Activated naive CD8-positive, alpha-beta T cell treated with anti-CD3 and anti-CD28 coated beads, Interleukin-2, amount 10 ng/mL, durations not matched to agents 7 days and 5 days (primary cell): ENCODE measurements around the gene BMPR1A. TPM values are rescaled to one million over a fixed set of nuclear protein-coding genes. Genes with fewer than 3 reads are reported as not detected.

Experiments used
- ATAC-seq: fragments of 150-1000 bp; cut with Tn5 transposase; one replicate; pipeline ENCODE4 v1.10.0; 2021; ENCODE audit warnings: low read depth, moderate library complexity
- POLR2A ChIA-PET: fragments of 350-600 bp; sonication (Branson Sonifier 250); formaldehyde crosslinking; loops from one replicate; lab custom pipeline; 2021; ENCODE audit warnings: antibody characterized with exemption; lab: Charles Lee
- DNase-seq: peaks from one replicate; pipeline ENCODE4 v3.0.0; 2021
- H3K27ac Mint-ChIP-seq: one replicate; pipeline ENCODE4 v1.8.0; 2022; ENCODE audit warnings: mild to moderate bottlenecking, mixed read lengths
- H3K27me3 Mint-ChIP-seq: one replicate; pipeline ENCODE4 v1.8.0; 2022; ENCODE audit warnings: mild to moderate bottlenecking, moderate library complexity, mixed read lengths
- H3K36me3 Mint-ChIP-seq: one replicate; pipeline ENCODE4 v1.8.0; 2021; ENCODE audit warnings: mild to moderate bottlenecking, mixed read lengths
- H3K4me1 Mint-ChIP-seq: one replicate; pipeline ENCODE4 v1.8.0; 2021; ENCODE audit warnings: mixed read lengths
- H3K4me3 Mint-ChIP-seq: one replicate; pipeline ENCODE4 v1.8.0; 2022; ENCODE audit warnings: mild to moderate bottlenecking, moderate library complexity, mixed read lengths
- H3K9me3 Mint-ChIP-seq: one replicate; pipeline ENCODE4 v1.8.0; 2021; ENCODE audit warnings: mixed read lengths
- total RNA-seq, 2 experiments: library from RNA; stranded (reverse); gene quantifications; one replicate each; pipeline ENCODE4 v1.2.3, GENCODE V29; 2021

BMPR1A gene
- total RNA-seq, 2 experiments from 2014 or later: 13.3 to 15.0 TPM

GRCh38 chr10:86878983-86879713 lies 122.7 kb downstream of the BMPR1A start:
- Mint-ChIP-seq H3K27me3 (no peaks in the 10 kb centered on the region), H3K4me1 (peaks cover 5% of the 10 kb centered on the region), H3K4me3 (no peak overlapping the region), H3K36me3 (no peaks in the 10 kb centered on the region), H3K27ac (no peak overlapping the region), H3K9me3 (no peaks in the 10 kb centered on the region)
- DNase-seq: no peak
- peak; percentile 70 for ATAC-seq
- POLR2A ChIA-PET: interaction anchor here (0.9 kb wide), 1 partner anchor 168 kb away, joined by 3 read pairs; no protein-coding TSS in a partner anchor

GRCh38 chr10:86880971-86881370 lies 124.6 kb downstream of the BMPR1A start:
- ATAC-seq (no peak), DNase-seq (no peak)
- no peak overlapping the region for H3K27ac Mint-ChIP-seq
- no peak overlapping the region for H3K4me3 Mint-ChIP-seq
- no peaks in the 10 kb centered on the region for H3K36me3 Mint-ChIP-seq
- peaks cover 5% of the 10 kb centered on the region for H3K4me1 Mint-ChIP-seq
- H3K27me3 Mint-ChIP-seq: no peaks in the 10 kb centered on the region
- POLR2A ChIA-PET: no interaction called here
- H3K9me3 Mint-ChIP-seq: no peaks in the 10 kb centered on the region

DNA sequence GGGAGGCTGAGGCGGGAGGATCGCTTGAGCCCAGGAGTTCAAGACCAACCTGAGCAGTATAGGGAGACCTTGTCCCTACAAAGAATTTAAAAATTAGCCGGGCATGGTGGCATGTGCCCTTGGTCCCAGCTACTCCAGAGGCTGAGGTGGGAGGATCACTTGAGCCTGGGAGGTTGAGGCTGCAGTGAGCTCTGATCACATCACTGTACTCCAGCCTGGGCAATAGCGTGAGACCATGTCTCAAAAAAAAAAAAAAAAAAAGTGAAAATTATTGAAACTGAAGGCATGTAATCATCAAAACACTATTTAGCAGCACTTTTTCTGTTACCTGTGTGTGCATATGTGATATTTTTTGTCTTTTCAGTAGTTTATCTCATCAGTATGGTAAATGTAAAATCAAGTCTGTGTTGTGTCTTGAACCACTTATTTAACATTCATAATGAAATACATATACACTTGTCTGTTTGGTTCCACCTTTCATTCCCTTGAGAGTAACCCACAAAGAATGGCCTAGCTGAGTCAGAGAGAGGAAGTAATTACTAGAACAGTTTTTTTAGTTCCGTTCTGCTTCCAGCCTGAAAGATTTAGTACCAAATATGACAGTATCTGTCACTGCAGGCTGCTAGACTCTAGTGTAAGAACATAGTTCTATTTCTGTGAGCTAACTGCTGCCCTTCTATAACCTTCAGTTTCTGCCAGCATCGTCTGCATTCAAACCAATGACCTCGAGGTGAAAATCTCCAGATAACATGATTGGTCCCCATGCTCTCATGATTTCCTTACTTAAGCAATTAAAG lies 132.4 kb downstream of the BMPR1A start:
- H3K27ac Mint-ChIP-seq: peak overlapping the region; percentile 3
- H3K4me3 Mint-ChIP-seq: no peak overlapping the region
- peaks cover 5% of the 10 kb centered on the region for H3K36me3 Mint-ChIP-seq
- no peak for DNase-seq
- peaks cover 7% of the 10 kb centered on the region for H3K4me1 Mint-ChIP-seq
- peak; percentile 54 for ATAC-seq
- POLR2A ChIA-PET: interaction anchor here (0.7 kb wide), 1 partner anchor 30 kb away, joined by 4 read pairs; no protein-coding TSS in a partner anchor
- H3K9me3 Mint-ChIP-seq: no peaks in the 10 kb centered on the region
- no peaks in the 10 kb centered on the region for H3K27me3 Mint-ChIP-seq

DNA sequence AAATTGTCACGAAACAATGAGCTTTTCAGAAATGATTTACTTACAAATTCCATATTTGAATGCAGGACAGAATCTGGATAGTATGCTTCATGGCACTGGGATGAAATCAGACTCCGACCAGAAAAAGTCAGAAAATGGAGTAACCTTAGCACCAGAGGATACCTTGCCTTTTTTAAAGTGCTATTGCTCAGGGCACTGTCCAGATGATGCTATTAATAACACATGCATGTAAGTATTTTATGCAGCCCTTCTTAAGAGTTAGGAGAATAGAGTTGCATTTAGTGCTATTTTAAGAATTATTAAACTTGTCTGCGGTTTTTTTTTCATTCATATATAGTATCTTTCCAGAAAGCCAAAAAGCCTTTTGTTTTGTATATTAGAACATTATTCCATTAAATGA lies 133.6 kb downstream of the BMPR1A start:
- no peak overlapping the region for H3K4me3 Mint-ChIP-seq
- no peaks in the 10 kb centered on the region for H3K27me3 Mint-ChIP-seq
- DNase-seq: no peak
- H3K9me3 Mint-ChIP-seq: no peaks in the 10 kb centered on the region
- H3K27ac Mint-ChIP-seq: no peak overlapping the region
- ATAC-seq: no peak
- peaks cover 7% of the 10 kb centered on the region for H3K4me1 Mint-ChIP-seq
- H3K36me3 Mint-ChIP-seq: peaks cover 5% of the 10 kb centered on the region
- POLR2A ChIA-PET: no interaction called here

DNA sequence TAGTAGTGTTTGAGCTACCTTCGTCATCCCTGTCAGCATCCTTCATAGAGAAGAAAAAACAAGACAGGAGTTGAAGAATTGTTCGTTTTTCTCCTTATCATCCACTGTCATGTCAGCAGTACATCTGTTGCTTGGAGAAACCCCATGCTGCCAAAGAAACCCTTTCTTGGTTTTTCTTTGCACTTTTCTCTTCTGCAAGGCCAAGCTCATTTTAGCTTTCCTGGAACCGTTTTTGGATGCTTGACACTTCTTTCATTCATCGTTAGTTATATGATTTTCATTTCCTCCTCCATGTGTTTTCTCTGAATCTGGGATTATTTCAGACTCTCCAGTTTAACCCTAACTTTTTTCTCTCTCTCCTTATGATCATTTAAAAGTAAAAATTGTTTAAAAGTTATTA lies 142.1 kb downstream of the BMPR1A start:
- peaks cover 2% of the 10 kb centered on the region for H3K4me1 Mint-ChIP-seq

DNA sequence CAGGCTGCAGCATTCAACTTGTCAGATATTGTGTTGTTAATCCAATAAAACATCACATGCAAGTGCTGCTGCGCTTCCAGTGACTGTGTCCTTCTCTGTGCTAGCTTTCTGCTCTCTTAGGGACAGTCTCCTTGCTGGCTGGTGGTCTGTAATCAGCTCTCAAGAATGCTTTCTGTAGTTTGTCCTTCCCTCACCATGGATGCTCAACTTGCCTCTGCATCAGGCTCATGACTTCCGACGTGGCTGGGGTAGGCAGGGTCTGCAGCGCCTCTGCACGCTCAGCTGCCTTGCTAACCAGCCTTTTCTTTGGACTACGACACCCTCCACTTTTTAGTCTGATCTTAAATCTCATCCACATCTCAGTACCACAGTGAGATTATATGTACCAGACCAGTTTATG lies 142.7 kb downstream of the BMPR1A start:
- Mint-ChIP-seq H3K27me3 (no peaks in the 10 kb centered on the region), H3K36me3 (peaks cover 2% of the 10 kb centered on the region), H3K27ac (no peak overlapping the region), H3K4me1 (peaks cover 2% of the 10 kb centered on the region), H3K9me3 (no peaks in the 10 kb centered on the region), H3K4me3 (no peak overlapping the region)
- POLR2A ChIA-PET: no interaction called here
- no peak for DNase-seq
- no peak for ATAC-seq

More for the DNA sequence above, 142.1 kb downstream of the BMPR1A start:
- no peak overlapping the region for H3K4me3 Mint-ChIP-seq
- no peaks in the 10 kb centered on the region for H3K27me3 Mint-ChIP-seq
- H3K36me3 Mint-ChIP-seq: peaks cover 2% of the 10 kb centered on the region
- ATAC-seq (no peak), DNase-seq (no peak)
- no peak overlapping the region for H3K27ac Mint-ChIP-seq
- POLR2A ChIA-PET: no interaction called here
- H3K9me3 Mint-ChIP-seq: no peaks in the 10 kb centered on the region

- no peaks in the 10 kb centered on the region for H3K27me3 Mint-ChIP-seq
- no peak overlapping the region for H3K27ac Mint-ChIP-seq
- no peak for DNase-seq
- peaks cover 2% of the 10 kb centered on the region for H3K36me3 Mint-ChIP-seq
- H3K4me1 Mint-ChIP-seq: peaks cover 2% of the 10 kb centered on the region
- ATAC-seq: no peak
- no peaks in the 10 kb centered on the region for H3K9me3 Mint-ChIP-seq
- H3K4me3 Mint-ChIP-seq: no peak overlapping the region
- POLR2A ChIA-PET: no interaction called here
These were observed 143.4 kb downstream of the BMPR1A start for GRCh38 chr10:86899670-86900276.

GRCh38 chr10:86900955-86901354 lies 144.5 kb downstream of the BMPR1A start:
- DNase-seq: no peak
- H3K4me1 Mint-ChIP-seq: peaks cover 2% of the 10 kb centered on the region
- no peak overlapping the region for H3K27ac Mint-ChIP-seq
- ATAC-seq: no peak
- POLR2A ChIA-PET: no interaction called here
- no peaks in the 10 kb centered on the region for H3K9me3 Mint-ChIP-seq
- peaks cover 1% of the 10 kb centered on the region for H3K27me3 Mint-ChIP-seq
- H3K4me3 Mint-ChIP-seq: no peak overlapping the region
- H3K36me3 Mint-ChIP-seq: peaks cover 2% of the 10 kb centered on the region

DNA sequence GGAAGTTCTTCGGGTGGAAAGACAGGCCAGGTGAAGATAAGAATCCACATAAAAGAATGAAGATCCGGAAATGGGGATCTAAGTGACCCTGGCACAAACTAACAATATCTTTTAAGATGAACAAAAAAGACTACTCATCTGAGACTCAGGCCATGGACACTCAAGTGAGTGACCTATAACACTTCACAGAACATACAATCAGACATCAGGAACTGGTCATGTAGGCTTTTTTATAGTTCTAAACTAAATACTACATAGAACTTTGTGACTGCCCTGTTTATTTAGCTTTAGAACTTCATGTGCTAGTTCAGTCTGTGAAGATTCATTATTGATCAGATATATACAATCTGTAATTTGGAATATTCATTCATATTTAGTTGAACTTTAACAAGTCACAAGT lies 148.2 kb downstream of the BMPR1A start:
- POLR2A ChIA-PET: no interaction called here
- peaks cover 2% of the 10 kb centered on the region for H3K4me1 Mint-ChIP-seq
- peaks cover 4% of the 10 kb centered on the region for H3K9me3 Mint-ChIP-seq
- ATAC-seq: no peak
- no peak overlapping the region for H3K27ac Mint-ChIP-seq
- H3K27me3 Mint-ChIP-seq: peaks cover 4% of the 10 kb centered on the region
- no peak overlapping the region for H3K4me3 Mint-ChIP-seq
- no peak for DNase-seq
- H3K36me3 Mint-ChIP-seq: peaks cover 10% of the 10 kb centered on the region

- POLR2A ChIA-PET: no interaction called here
- H3K27ac Mint-ChIP-seq: no peak overlapping the region
- H3K4me3 Mint-ChIP-seq: no peak overlapping the region
These were observed 149.0 kb downstream of the BMPR1A start for GRCh38 chr10:86905429-86905828.

DNA sequence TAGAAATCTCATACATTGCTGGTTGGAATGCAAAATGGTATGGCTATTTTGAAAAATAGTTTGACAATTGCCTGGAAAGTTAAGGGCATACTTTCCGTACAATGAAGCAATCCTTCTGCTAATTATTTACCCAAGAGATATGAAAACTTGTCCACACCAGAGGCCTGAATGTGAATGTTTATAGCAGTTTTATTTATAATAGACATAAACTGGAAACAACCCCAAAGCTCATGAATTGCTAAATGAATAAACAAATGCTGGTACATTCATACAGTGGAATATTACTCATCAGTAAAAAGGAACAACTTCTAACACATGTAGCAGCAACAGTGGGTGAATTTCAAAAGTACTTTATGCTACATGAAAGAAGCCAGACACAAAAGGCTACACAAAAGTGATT lies 158.3 kb downstream of the BMPR1A start:
- POLR2A ChIA-PET: no interaction called here
- ATAC-seq: no peak
- Mint-ChIP-seq H3K27ac (no peak overlapping the region), H3K36me3 (peaks cover 12% of the 10 kb centered on the region), H3K9me3 (no peaks in the 10 kb centered on the region), H3K4me3 (no peak overlapping the region), H3K4me1 (no peaks in the 10 kb centered on the region), H3K27me3 (no peaks in the 10 kb centered on the region)
- DNase-seq: no peak

More at GRCh38 chr10:86905429-86905828, 149.0 kb downstream of the BMPR1A start:
- Mint-ChIP-seq H3K9me3 (peaks cover 4% of the 10 kb centered on the region), H3K27me3 (peaks cover 4% of the 10 kb centered on the region), H3K4me1 (no peaks in the 10 kb centered on the region), H3K36me3 (peaks cover 10% of the 10 kb centered on the region)
- ATAC-seq (no peak), DNase-seq (no peak)

DNA sequence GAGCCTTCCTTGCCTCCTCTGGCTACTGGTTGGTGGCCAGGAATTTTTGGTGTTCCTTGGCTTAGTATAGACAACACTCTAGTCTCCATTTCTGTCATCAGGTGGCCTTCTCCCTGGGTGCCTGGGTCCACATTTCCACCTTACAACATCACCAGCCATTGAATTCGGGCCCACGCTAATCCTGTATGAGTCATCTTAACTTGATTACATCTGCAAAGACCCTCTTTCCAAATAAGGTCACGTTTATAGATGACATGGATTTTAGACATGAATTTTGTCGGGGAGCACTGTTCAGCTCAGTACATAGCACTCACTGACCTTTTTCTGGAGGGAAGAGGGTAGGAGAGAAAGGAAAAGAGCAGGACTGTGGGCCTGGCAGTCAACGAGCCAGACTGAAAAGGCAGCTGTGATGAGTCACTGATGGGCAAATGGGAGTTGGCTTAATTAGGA lies 161.6 kb downstream of the BMPR1A start:
- H3K9me3 Mint-ChIP-seq: no peaks in the 10 kb centered on the region
- peaks cover 16% of the 10 kb centered on the region for H3K36me3 Mint-ChIP-seq
- ATAC-seq: no peak
- H3K27me3 Mint-ChIP-seq: no peaks in the 10 kb centered on the region
- no peaks in the 10 kb centered on the region for H3K4me1 Mint-ChIP-seq
- POLR2A ChIA-PET: no interaction called here
- H3K27ac Mint-ChIP-seq: no peak overlapping the region
- no peak for DNase-seq
- H3K4me3 Mint-ChIP-seq: no peak overlapping the region

GRCh38 chr10:86922553-86922961 lies 166.1 kb downstream of the BMPR1A start:
- no peaks in the 10 kb centered on the region for H3K9me3 Mint-ChIP-seq
- no peaks in the 10 kb centered on the region for H3K4me1 Mint-ChIP-seq
- peaks cover 14% of the 10 kb centered on the region for H3K36me3 Mint-ChIP-seq
- H3K27ac Mint-ChIP-seq: no peak overlapping the region
- POLR2A ChIA-PET: no interaction called here
- ATAC-seq (no peak), DNase-seq (no peak)
- no peaks in the 10 kb centered on the region for H3K27me3 Mint-ChIP-seq
- H3K4me3 Mint-ChIP-seq: no peak overlapping the region
